Chondrocyte (in vitro differentiated cells): ENCODE data around the gene BDKRB2. TPM values are rescaled to one million over a fixed set of nuclear protein-coding genes. Genes with fewer than 3 reads are reported as not detected.

Experiments
- DNase-seq: peaks from one replicate; pipeline ENCODE4 v3.0.0; 2021; ENCODE audit warnings: mixed read lengths, low spot score
- H3K27ac Mint-ChIP-seq: one replicate; pipeline ENCODE4 v1.8.0; 2021; ENCODE audit warnings: mild to moderate bottlenecking, moderate library complexity, mixed read lengths; ENCODE audit not compliant: unreplicated experiment
- H3K27me3 Mint-ChIP-seq: 2 replicates; pipeline ENCODE4 v1.8.0; 2021; ENCODE audit warnings: low read depth, mixed read lengths
- H3K36me3 Mint-ChIP-seq: 2 replicates; pipeline ENCODE4 v1.8.0; 2021; ENCODE audit warnings: low read depth, mixed read lengths
- H3K4me1 Mint-ChIP-seq: 2 replicates; pipeline ENCODE4 v1.8.0; 2021; ENCODE audit warnings: low read depth, mild to moderate bottlenecking, mixed read lengths
- H3K4me3 Mint-ChIP-seq: one replicate; pipeline ENCODE4 v1.8.0; 2021; ENCODE audit warnings: mild to moderate bottlenecking, moderate library complexity, mixed read lengths; ENCODE audit not compliant: unreplicated experiment
- H3K9me3 Mint-ChIP-seq: 2 replicates; pipeline ENCODE4 v1.8.0; 2021; ENCODE audit warnings: low read depth, mixed read lengths
- total RNA-seq: library from RNA; stranded (reverse); gene quantifications from 3 replicates; pipeline ENCODE4 v1.2.1, GENCODE V29; 2021
- TF ChIP-seq, protein P1 (sequence below): fragments of 200-600 bp; sonication (generic); IDR thresholded peaks from 2 replicates; pipeline ENCODE4 v1.5.0; 2021; ENCODE audit warnings: antibody characterized with exemption, mild to moderate bottlenecking, moderate library complexity

The BDKRB2 gene
- total RNA-seq, 1 donor from 2014 or later, result 0.27 TPM

DNA sequence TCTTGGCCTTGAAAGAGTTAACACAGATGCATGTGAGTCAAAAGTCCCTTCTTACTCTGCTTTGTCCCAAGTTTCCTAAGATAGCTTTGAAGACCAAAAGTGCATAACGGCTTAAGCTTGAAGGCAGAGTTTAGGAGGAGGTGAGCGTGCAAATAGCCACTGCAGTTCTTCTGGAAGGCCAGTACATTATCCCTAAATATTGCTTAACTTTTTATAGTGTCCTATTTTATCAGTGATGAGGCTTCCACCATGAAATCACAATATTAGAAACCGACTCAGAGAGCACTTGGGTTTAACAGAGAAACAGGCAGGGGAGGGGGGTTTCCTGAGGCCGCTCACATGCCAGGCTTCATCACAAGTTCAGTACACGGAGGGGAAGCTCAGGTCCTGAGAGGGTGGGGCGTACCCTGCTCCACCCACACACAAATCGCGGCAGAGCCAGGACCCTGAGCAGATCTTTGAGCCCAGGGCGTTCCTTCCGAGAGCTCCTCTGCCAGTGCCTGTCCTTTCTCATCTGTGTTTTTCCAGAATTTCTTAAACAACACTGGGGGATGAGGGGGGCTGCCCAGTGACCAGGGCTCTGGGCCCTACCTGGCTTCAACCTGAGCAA lies 26.8 kb upstream of the BDKRB2 start:
- Mint-ChIP-seq H3K27ac (no peak overlapping the region), H3K4me3 (no peak overlapping the region), H3K27me3 (peaks cover 33% of the 10 kb centered on the region), H3K36me3 (peaks cover 1% of the 10 kb centered on the region), H3K9me3 (peaks cover 6% of the 10 kb centered on the region), H3K4me1 (peaks cover 22% of the 10 kb centered on the region)
- no peak for DNase-seq
- TF ChIP-seq, protein P1, sequence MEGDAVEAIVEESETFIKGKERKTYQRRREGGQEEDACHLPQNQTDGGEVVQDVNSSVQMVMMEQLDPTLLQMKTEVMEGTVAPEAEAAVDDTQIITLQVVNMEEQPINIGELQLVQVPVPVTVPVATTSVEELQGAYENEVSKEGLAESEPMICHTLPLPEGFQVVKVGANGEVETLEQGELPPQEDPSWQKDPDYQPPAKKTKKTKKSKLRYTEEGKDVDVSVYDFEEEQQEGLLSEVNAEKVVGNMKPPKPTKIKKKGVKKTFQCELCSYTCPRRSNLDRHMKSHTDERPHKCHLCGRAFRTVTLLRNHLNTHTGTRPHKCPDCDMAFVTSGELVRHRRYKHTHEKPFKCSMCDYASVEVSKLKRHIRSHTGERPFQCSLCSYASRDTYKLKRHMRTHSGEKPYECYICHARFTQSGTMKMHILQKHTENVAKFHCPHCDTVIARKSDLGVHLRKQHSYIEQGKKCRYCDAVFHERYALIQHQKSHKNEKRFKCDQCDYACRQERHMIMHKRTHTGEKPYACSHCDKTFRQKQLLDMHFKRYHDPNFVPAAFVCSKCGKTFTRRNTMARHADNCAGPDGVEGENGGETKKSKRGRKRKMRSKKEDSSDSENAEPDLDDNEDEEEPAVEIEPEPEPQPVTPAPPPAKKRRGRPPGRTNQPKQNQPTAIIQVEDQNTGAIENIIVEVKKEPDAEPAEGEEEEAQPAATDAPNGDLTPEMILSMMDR, result no peak

DNA sequence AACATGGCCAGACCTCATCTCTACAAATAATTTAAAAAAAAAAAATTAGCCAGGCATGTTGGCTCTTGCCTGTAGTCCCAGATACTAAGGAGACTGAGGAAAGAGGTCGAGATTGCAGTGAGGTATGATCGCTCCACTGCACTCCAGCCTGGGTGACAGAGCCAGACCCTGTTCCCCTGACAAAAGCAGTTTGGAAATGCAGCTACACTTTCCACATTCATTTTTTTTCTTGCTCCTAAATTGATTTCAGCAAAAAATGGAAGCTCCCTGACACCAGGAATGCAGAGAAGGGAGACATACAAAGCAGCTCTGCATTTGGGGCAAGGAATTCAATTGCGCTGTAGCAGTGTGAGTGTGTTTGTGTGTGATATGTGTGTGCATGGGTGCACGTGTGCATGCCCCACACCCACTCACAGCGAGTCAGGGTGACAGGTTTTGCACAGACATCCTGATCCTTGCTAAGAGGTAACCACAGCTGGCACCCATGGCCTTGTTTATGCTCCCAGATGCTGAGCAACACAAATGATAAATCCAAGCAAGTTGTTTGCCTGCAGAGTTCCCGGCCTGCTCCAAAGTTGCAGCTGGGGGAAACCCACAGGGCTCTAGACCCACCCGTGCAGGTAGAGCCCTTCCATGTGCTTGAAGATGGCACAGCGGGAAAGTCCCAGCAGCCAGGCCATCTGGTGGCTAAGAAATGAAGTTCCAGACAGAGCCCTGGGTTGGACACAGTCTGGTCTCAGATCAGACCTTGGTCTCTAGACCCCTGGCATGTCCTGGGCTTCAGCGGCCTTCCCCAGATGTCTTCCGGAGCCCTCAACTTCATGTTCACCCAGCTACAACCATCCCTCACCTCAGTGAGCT lies 25.9 kb upstream of the BDKRB2 start:
- no peak overlapping the region for H3K4me3 Mint-ChIP-seq
- TF ChIP-seq, protein P1, result no peak
- H3K9me3 Mint-ChIP-seq, result peaks cover 6% of the 10 kb centered on the region
- H3K27ac Mint-ChIP-seq, result no peak overlapping the region
- no peak for DNase-seq
- H3K36me3 Mint-ChIP-seq, result peaks cover 1% of the 10 kb centered on the region
- H3K4me1 Mint-ChIP-seq, result peaks cover 22% of the 10 kb centered on the region
- peaks cover 26% of the 10 kb centered on the region for H3K27me3 Mint-ChIP-seq

DNA sequence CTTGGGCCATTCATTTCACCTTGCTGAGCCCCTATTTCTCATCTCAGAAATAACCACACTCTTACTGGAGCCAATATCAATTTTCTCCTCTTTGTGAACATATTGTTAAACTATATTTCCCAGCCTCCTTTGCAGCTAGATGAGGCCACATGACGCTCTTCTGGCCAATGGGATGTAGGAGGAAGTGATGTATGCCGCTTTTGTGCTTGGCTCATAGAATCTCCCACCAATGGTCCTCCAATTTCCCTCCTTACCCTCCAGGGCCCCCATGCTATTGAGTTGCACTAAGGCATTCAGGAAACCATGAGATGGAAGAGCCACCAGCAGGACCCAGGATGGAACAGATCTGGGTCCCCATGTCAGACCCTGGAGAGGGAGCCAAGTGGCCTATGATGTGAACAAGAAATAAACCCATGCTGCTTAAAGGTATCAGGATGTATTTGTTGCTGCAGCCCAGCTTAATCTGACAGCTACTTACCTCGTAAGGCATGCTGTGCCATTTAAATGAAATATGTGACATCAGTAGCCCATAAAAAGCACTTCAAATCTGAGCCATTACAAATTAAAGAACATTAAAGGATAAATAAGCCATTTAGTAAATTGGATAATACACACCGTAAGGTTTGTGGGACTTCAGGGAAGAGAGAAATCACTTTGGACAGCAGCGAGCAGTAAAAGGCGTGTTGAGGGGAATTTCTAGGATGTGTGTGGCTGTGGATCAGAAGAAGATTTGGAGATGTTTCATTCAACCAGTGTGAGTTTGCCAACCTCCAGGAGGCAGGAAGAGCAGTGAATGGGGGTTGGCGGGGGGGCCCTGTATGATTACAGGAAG lies 24.4 kb upstream of the BDKRB2 start:
- Mint-ChIP-seq H3K4me3 (no peak overlapping the region), H3K4me1 (peaks cover 22% of the 10 kb centered on the region), H3K9me3 (peaks cover 6% of the 10 kb centered on the region), H3K36me3 (peaks cover 1% of the 10 kb centered on the region), H3K27me3 (peaks cover 16% of the 10 kb centered on the region), H3K27ac (no peak overlapping the region)
- TF ChIP-seq, protein P1, result no peak
- no peak for DNase-seq

DNA sequence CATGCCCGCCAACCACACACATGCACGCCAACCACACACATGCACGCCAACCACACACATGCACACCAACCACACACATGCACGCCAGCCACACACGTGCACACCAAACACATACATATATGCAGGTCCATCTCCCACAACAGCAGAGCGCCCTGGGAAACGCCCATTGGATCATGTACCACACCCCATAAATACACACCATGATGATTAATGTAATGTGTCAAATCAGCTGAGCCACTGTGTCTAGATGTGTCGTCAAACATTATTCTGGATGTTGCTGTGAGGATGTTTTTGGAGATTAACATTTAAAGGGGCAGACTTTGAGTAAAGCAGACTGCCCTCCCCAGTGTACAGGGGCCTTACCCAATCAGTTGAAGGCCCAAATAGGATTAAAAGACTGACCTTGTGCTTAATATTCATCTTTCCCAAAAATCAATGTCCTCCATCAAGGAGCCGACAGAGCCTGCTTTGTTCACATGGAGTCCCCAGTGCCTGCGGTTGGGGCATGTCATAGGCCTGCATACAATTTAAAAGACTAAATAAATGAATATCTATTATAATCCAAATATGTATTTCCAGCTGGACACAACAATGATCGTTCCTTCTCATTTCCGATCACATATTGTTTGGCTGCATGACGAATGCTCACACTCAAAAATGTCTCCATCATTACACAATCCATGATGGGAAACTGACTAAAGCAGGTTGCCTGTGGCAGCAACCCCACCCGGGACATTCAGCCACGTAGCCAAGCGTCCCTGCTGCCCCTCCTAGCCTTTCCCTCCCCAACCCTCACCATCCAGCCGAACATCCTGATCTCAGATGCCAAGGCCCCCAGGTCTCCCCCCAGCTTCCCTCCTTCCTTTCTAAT lies 23.2 kb upstream of the BDKRB2 start:
- no peak for DNase-seq
- peaks cover 13% of the 10 kb centered on the region for H3K27me3 Mint-ChIP-seq
- no peak overlapping the region for H3K4me3 Mint-ChIP-seq
- H3K27ac Mint-ChIP-seq, result no peak overlapping the region
- TF ChIP-seq, protein P1, result no peak
- H3K36me3 Mint-ChIP-seq, result peaks cover 1% of the 10 kb centered on the region
- H3K4me1 Mint-ChIP-seq, result peaks cover 15% of the 10 kb centered on the region
- H3K9me3 Mint-ChIP-seq, result peaks cover 6% of the 10 kb centered on the region
